ENCODE measurements around the gene CCDC91.

- TF ChIP-seq POLR2AphosphoS5 (IDR thresholded peaks at IDR 0.05; ENCODE audit: low read depth, low read length) (no peak), FOXP2 (optimal IDR thresholded peaks at IDR 0.05; ENCODE audit: borderline replicate concordance, extremely low read depth, extremely low read length, insufficient read depth) (no peak)
These were observed 27.6 kb upstream of the CCDC91 start for GRCh38 chr12:28162697-28163096.

All from PFSK-1 (cell line).